SK-N-SH (cell line): ENCODE results near the gene DMKN. TPM values are rescaled to one million over a fixed set of nuclear protein-coding genes. Genes with fewer than 3 reads are reported as not detected.

ENCODE experiments used
- CTCF ChIA-PET: fragments of 300-600, 350-600 bp; formaldehyde crosslinking; extraction: SDS; loops from one replicate; lab custom pipeline; 2021; lab: Yijun Ruan, JAX
- POLR2A ChIA-PET: fragments of 350-600 bp; sonication (Branson Sonifier 250); formaldehyde crosslinking; extraction: SDS; loops from one replicate; lab custom pipeline; 2020; ENCODE audit warnings: antibody characterized with exemption, inconsistent platforms; lab: Yijun Ruan, JAX
- DNase-seq: peaks from one replicate; pipeline ENCODE4 v3.0.0; 2012
- H2AFZ ChIP-seq: fragments of 200-600 bp; sonication (generic); 2 replicates; pipeline ENCODE4 v1.8.1; 2016; ENCODE audit warnings: antibody characterized with exemption, mild to moderate bottlenecking, low read depth
- H3F3A ChIP-seq: fragments of 200-600 bp; sonication (generic); replicated peaks from 2 replicates; pipeline ENCODE3; 2016; ENCODE audit warnings: antibody characterized with exemption, mild to moderate bottlenecking; ENCODE audit not compliant: insufficient read depth
- H3K27ac ChIP-seq, 2 experiments: fragments of 200-500 bp in 1 of 2; fragments of 200-600 bp in 1 of 2; sonication (Bioruptor generic) in 1 of 2; sonication (generic), shearing (Covaris generic) in 1 of 2; 2 replicates each; pipeline versions ENCODE4 v1.5.1 to v1.6.1; 2014 to 2016; ENCODE audit warnings: low read depth in 2 of 2, inconsistent platforms in 1 of 2, low read length in 1 of 2, mild to moderate bottlenecking in 1 of 2, mixed read lengths in 1 of 2
- H3K27me3 ChIP-seq: fragments of 200-600 bp; sonication (generic), shearing (Covaris generic); 2 replicates; pipeline ENCODE4 v1.6.1; 2016; ENCODE audit warnings: mixed run types; ENCODE audit not compliant: insufficient read depth
- H3K36me3 ChIP-seq, 2 experiments: fragments of 200-500 bp in 1 of 2; fragments of 200-600 bp in 1 of 2; sonication (Bioruptor generic) in 1 of 2; sonication (generic) in 1 of 2; replicated peaks in 1 of 2; 2 replicates each; pipeline versions ENCODE3 to v1.5.1; 2014 to 2016; ENCODE audit warnings: low read length in 1 of 2, mild to moderate bottlenecking in 1 of 2; ENCODE audit not compliant: insufficient read depth in 2 of 2, control insufficient read depth in 1 of 2
- H3K4me1 ChIP-seq, 2 experiments: fragments of 200-500 bp in 1 of 2; fragments of 200-600 bp in 1 of 2; sonication (Bioruptor generic) in 1 of 2; sonication (generic), shearing (Covaris generic) in 1 of 2; 2 replicates each; pipeline versions ENCODE4 v1.5.1 to v1.6.1; 2014 to 2016; ENCODE audit warnings: low read depth in 1 of 2, low read length in 1 of 2, mixed run types in 1 of 2; ENCODE audit not compliant: insufficient read depth in 2 of 2, control insufficient read depth in 1 of 2
- H3K4me2 ChIP-seq: fragments of 200-600 bp; sonication (generic), shearing (Covaris generic); 2 replicates; pipeline ENCODE4 v1.6.1; 2017; ENCODE audit warnings: mixed run types
- H3K4me3 ChIP-seq, 2 experiments: fragments of 200-500 bp in 1 of 2; fragments of 200-600 bp in 1 of 2; sonication (Bioruptor generic) in 1 of 2; sonication (generic), shearing (Covaris generic) in 1 of 2; 2 replicates each; pipeline versions ENCODE4 v1.5.1 to v1.8.1; 2014 to 2016; ENCODE audit warnings: low read depth in 2 of 2, inconsistent platforms in 1 of 2, low read length in 1 of 2, mild to moderate bottlenecking in 1 of 2, mixed read lengths in 1 of 2, moderate library complexity in 1 of 2
- H3K79me2 ChIP-seq: fragments of 200-600 bp; sonication (generic); 2 replicates; pipeline ENCODE4 v1.8.1; 2017; ENCODE audit warnings: mild to moderate bottlenecking; ENCODE audit not compliant: insufficient read depth
- H3K9ac ChIP-seq: fragments of 200-600 bp; sonication (generic); 2 replicates; pipeline ENCODE4 v1.6.1; 2017; ENCODE audit warnings: mixed run types
- H3K9me2 ChIP-seq: fragments of 200-600 bp; sonication (generic); 2 replicates; pipeline ENCODE4 v1.6.1; 2017; ENCODE audit warnings: mixed run types
- H3K9me3 ChIP-seq: fragments of 200-600 bp; sonication (generic); 2 replicates; pipeline ENCODE4 v1.6.1; 2017; ENCODE audit warnings: mixed run types, mild to moderate bottlenecking, moderate library complexity
- H4K20me1 ChIP-seq: fragments of 200-600 bp; sonication (generic); 2 replicates; pipeline ENCODE4 v1.6.1; 2017; ENCODE audit warnings: mild to moderate bottlenecking, mixed run types; ENCODE audit not compliant: insufficient read depth
- EP300 ChIP-seq, 2 experiments: IDR thresholded peaks; 2 replicates each; pipeline versions ENCODE4 v1.4.0 to v1.6.1; 2012; ENCODE audit warnings: borderline replicate concordance in 1 of 2, low read depth in 1 of 2, low read length in 1 of 2
- MEF2A ChIP-seq: IDR thresholded peaks from 2 replicates; pipeline ENCODE4 v1.4.0; 2012; ENCODE audit warnings: low read depth, borderline replicate concordance
- MXI1 ChIP-seq: IDR thresholded peaks from 2 replicates; pipeline ENCODE4 v1.6.1; 2012; ENCODE audit warnings: mild to moderate bottlenecking, low read depth, low read length, improper control_type of control experiment
- NFIC ChIP-seq: IDR thresholded peaks from 2 replicates; pipeline ENCODE4 v1.4.0; 2012; ENCODE audit warnings: borderline replicate concordance
- NRF1 ChIP-seq: IDR thresholded peaks from 2 replicates; pipeline ENCODE4 v1.6.1; 2012; ENCODE audit warnings: low read depth, mild to moderate bottlenecking, low read length
- RAD21 ChIP-seq: IDR thresholded peaks from 2 replicates; pipeline ENCODE4 v1.6.1; 2012; ENCODE audit warnings: mild to moderate bottlenecking, low read length
- REST ChIP-seq: IDR thresholded peaks from 2 replicates; pipeline ENCODE4 v1.6.1; 2012; ENCODE audit warnings: mild to moderate bottlenecking, low read depth, low read length, moderate library complexity
- RFX5 ChIP-seq: IDR thresholded peaks from 2 replicates; pipeline ENCODE4 v1.6.1; 2012; ENCODE audit warnings: mild to moderate bottlenecking, improper control_type of control experiment, low read length
- TEAD4 ChIP-seq: IDR thresholded peaks from 2 replicates; pipeline ENCODE4 v1.4.0; 2012; ENCODE audit warnings: mild to moderate bottlenecking, borderline replicate concordance; ENCODE audit not compliant: insufficient read depth
- YY1 ChIP-seq: IDR thresholded peaks from 2 replicates; pipeline ENCODE4 v1.4.0; 2012; ENCODE audit warnings: low read depth, mild to moderate bottlenecking
- WGBS: methylation state at CpG from one replicate; pipeline ENCODE4 v1.1.6; 2017; ENCODE audit warnings: low lambda C conversion rate; 5-methylcytosine and 5-hydroxymethylcytosine counted together
- polyA plus RNA-seq, 3 experiments: library from polyadenylated mRNA; depleted of rRNA; stranded (reverse); fragments of >200 nt; gene quantifications; 2 replicates each; pipeline ENCODE4 v1.2.3, GENCODE V29; 2012
- TF ChIP-seq, protein P1 (sequence below): IDR thresholded peaks from 2 replicates; pipeline ENCODE4 v1.4.0; 2012; ENCODE audit warnings: low read depth, borderline replicate concordance
- TF ChIP-seq, protein P2 (sequence below): fragments of 150-350 bp; IDR thresholded peaks from 2 replicates; pipeline ENCODE4 v1.6.1; 2016; ENCODE audit warnings: mild to moderate bottlenecking, low read depth, low read length
- TF ChIP-seq, protein P3 (sequence below): fragments of 150-350 bp; IDR thresholded peaks from 2 replicates; pipeline ENCODE4 v1.6.1; 2017; ENCODE audit warnings: antibody characterized with exemption, low read length, low read depth, borderline replicate concordance
- TF ChIP-seq, protein P4 (sequence below): fragments of 200-600 bp; sonication (generic); IDR thresholded peaks from 2 replicates; pipeline ENCODE4 v1.6.1; 2017; ENCODE audit warnings: antibody characterized with exemption, mild to moderate bottlenecking, moderate library complexity

DMKN gene
- polyA plus RNA-seq, 1 of the 3 experiments (the other 2 are of a cell fraction), result not detected

- Histone ChIP-seq H3K27ac (no peak overlapping the region), H3F3A (no peaks in the 10 kb centered on the region), H3K27me3 (no peaks in the 10 kb centered on the region; the same call in 1 of the 2 replicates), H3K36me3 (peaks cover 0 to 12% of the 10 kb centered on the region in 2 experiments), H3K4me2 (no peak overlapping the region), H3K9ac (no peak overlapping the region), H3K79me2 (peaks cover 18% of the 10 kb centered on the region), H2AFZ (no peak overlapping the region), H3K9me3 (no peaks in the 10 kb centered on the region), H3K4me1 (peaks cover 5 to 12% of the 10 kb centered on the region in 2 experiments; a peak in 1 of 4 replicates)
- POLR2A ChIA-PET, result no interaction called here
- no peak for DNase-seq
- TF ChIP-seq, protein P1, sequence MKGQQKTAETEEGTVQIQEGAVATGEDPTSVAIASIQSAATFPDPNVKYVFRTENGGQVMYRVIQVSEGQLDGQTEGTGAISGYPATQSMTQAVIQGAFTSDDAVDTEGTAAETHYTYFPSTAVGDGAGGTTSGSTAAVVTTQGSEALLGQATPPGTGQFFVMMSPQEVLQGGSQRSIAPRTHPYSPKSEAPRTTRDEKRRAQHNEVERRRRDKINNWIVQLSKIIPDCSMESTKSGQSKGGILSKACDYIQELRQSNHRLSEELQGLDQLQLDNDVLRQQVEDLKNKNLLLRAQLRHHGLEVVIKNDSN, result no peak
- TF ChIP-seq RAD21 (no peak), YY1 (no peak), REST (no peak), NFIC (no peak), EP300 (IDR thresholded peaks at IDR 0.05; ENCODE audit: borderline replicate concordance in 1 of 2, low read depth in 1 of 2, low read length in 1 of 2) (no peak), TEAD4 (no peak), MXI1 (no peak), NRF1 (no peak), MEF2A (no peak), RFX5 (no peak)
- TF ChIP-seq, protein P2, sequence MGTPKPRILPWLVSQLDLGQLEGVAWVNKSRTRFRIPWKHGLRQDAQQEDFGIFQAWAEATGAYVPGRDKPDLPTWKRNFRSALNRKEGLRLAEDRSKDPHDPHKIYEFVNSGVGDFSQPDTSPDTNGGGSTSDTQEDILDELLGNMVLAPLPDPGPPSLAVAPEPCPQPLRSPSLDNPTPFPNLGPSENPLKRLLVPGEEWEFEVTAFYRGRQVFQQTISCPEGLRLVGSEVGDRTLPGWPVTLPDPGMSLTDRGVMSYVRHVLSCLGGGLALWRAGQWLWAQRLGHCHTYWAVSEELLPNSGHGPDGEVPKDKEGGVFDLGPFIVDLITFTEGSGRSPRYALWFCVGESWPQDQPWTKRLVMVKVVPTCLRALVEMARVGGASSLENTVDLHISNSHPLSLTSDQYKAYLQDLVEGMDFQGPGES, result no peak
- TF ChIP-seq, protein P3, sequence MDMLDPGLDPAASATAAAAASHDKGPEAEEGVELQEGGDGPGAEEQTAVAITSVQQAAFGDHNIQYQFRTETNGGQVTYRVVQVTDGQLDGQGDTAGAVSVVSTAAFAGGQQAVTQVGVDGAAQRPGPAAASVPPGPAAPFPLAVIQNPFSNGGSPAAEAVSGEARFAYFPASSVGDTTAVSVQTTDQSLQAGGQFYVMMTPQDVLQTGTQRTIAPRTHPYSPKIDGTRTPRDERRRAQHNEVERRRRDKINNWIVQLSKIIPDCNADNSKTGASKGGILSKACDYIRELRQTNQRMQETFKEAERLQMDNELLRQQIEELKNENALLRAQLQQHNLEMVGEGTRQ, result no peak
- TF ChIP-seq, protein P4, sequence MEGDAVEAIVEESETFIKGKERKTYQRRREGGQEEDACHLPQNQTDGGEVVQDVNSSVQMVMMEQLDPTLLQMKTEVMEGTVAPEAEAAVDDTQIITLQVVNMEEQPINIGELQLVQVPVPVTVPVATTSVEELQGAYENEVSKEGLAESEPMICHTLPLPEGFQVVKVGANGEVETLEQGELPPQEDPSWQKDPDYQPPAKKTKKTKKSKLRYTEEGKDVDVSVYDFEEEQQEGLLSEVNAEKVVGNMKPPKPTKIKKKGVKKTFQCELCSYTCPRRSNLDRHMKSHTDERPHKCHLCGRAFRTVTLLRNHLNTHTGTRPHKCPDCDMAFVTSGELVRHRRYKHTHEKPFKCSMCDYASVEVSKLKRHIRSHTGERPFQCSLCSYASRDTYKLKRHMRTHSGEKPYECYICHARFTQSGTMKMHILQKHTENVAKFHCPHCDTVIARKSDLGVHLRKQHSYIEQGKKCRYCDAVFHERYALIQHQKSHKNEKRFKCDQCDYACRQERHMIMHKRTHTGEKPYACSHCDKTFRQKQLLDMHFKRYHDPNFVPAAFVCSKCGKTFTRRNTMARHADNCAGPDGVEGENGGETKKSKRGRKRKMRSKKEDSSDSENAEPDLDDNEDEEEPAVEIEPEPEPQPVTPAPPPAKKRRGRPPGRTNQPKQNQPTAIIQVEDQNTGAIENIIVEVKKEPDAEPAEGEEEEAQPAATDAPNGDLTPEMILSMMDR, result no peak
- TF ChIP-seq, all 33 proteins: peak for 0
- Histone ChIP-seq H4K20me1 (peaks cover 5% of the 10 kb centered on the region; the same call in 1 of the 2 replicates), H3K4me3 (no peak overlapping the region), H3K9me2 (no peaks in the 10 kb centered on the region)
- WGBS, result 90% methylated on average over 10 of the region's 15 CpGs
- CTCF ChIA-PET, result interaction anchor here (0.6 to 4.1 kb wide), 16 partner anchors 8 to 197 kb away, joined by 3 to 20 read pairs (median 4); partner anchors contain the start of genes ATP4A, HAUS5 and ZBTB32
Observed at GRCh38 chr19:35549879-35550523, 36.6 kb upstream of the DMKN start.
